DND-41 (cell line): ENCODE measurements around the gene PAX2.

Experiments used
- EZH2 ChIP-seq: IDR thresholded peaks from 3 replicates; pipeline ENCODE4 v1.6.1; 2012; ENCODE audit warnings: borderline replicate concordance, low read depth, mild to moderate bottlenecking, moderate library complexity, low read length, inconsistent platforms; ENCODE audit not compliant: severe bottlenecking
- TF ChIP-seq, protein P1 (sequence below): IDR thresholded peaks from 2 replicates; pipeline ENCODE4 v1.5.1; 2012; ENCODE audit warnings: borderline replicate concordance, low read length, moderate library complexity, mild to moderate bottlenecking; ENCODE audit not compliant: poor library complexity, severe bottlenecking; ENCODE audit errors: extremely low read depth

DNA sequence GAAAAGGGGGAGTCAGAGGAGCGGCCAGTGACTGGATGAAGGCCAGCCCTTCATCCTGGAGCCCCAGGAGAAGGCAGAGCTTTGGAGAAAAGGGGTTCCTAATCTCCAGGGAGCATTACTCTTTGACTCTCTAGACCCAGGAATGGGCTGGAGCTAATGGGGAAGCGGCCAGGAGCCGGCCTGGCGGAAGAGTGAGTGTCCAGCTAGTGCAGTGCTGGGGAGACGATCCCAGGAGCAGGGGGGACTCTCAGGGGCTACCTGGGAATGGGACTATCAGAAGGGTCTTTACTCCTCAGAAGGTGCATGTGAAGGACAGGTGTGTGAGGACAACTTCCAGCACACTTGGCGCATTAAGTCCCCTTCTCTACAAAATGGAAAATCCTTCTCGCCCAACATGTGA, 2.4 kb upstream of the PAX2 start:
- TF ChIP-seq, protein P1, sequence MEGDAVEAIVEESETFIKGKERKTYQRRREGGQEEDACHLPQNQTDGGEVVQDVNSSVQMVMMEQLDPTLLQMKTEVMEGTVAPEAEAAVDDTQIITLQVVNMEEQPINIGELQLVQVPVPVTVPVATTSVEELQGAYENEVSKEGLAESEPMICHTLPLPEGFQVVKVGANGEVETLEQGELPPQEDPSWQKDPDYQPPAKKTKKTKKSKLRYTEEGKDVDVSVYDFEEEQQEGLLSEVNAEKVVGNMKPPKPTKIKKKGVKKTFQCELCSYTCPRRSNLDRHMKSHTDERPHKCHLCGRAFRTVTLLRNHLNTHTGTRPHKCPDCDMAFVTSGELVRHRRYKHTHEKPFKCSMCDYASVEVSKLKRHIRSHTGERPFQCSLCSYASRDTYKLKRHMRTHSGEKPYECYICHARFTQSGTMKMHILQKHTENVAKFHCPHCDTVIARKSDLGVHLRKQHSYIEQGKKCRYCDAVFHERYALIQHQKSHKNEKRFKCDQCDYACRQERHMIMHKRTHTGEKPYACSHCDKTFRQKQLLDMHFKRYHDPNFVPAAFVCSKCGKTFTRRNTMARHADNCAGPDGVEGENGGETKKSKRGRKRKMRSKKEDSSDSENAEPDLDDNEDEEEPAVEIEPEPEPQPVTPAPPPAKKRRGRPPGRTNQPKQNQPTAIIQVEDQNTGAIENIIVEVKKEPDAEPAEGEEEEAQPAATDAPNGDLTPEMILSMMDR, result no peak
- no peak for TF ChIP-seq EZH2
